IMR-90 (cell line): Measurements from ENCODE around the gene TNIP1. TPM values are rescaled to one million over a fixed set of nuclear protein-coding genes. Genes with fewer than 3 reads are reported as not detected.
A peak's percentile ranks its signal among the peaks of the same experiment; 100 is the strongest.

Experiments used
- ATAC-seq: fragments of 200-7000 bp; cut with Tn5 transposase; 2 replicates; pipeline ENCODE4 v1.9.1; 2020; ENCODE audit warnings: low read depth, mild to moderate bottlenecking, moderate library complexity
- BruUV-seq: library from RNA; stranded (reverse); fragments of 400-500 nt; replicated peaks from 2 replicates; lab custom pipeline; 2021; lab: Mats Ljungman, UMichigan
- CTCF ChIA-PET: fragments of 300-600 bp; formaldehyde crosslinking; extraction: SDS; loops from one replicate; lab custom pipeline; 2021; ENCODE audit warnings: antibody characterized with exemption; lab: Yijun Ruan, JAX
- POLR2A ChIA-PET: fragments of 300-600 bp; sonication (Branson Sonifier 250); formaldehyde crosslinking; loops from one replicate; lab custom pipeline; 2022; ENCODE audit warnings: antibody characterized with exemption; ENCODE audit not compliant: unreplicated experiment; lab: Charles Lee
- DNase-seq: peaks from one replicate; pipeline ENCODE4 v3.0.0; 2013
- H2AFZ ChIP-seq: replicated peaks from 2 replicates; pipeline ENCODE3; 2013; ENCODE audit warnings: low read length, mild to moderate bottlenecking; ENCODE audit not compliant: poor library complexity
- H2AK5ac ChIP-seq: 2 replicates; pipeline ENCODE4 v1.6.1; 2013; ENCODE audit warnings: low read depth, low read length, inconsistent platforms
- H2AK9ac ChIP-seq: replicated peaks from 2 replicates; pipeline ENCODE3; 2013; ENCODE audit warnings: mild to moderate bottlenecking, low read depth, low read length, moderate library complexity; ENCODE audit not compliant: poor library complexity
- H2BK120ac ChIP-seq: 2 replicates; pipeline ENCODE4 v1.6.1; 2013; ENCODE audit warnings: low read depth, low read length, inconsistent platforms
- H2BK15ac ChIP-seq: 3 replicates; pipeline ENCODE4 v1.6.1; 2013; ENCODE audit warnings: low read depth, low read length, inconsistent platforms
- H2BK20ac ChIP-seq: 2 replicates; pipeline ENCODE4 v1.6.1; 2013; ENCODE audit warnings: low read depth, mild to moderate bottlenecking, inconsistent platforms, low read length, moderate library complexity
- H2BK5ac ChIP-seq: 2 replicates; pipeline ENCODE4 v1.6.1; 2013; ENCODE audit warnings: mild to moderate bottlenecking, low read depth, low read length, inconsistent platforms; ENCODE audit not compliant: poor library complexity, severe bottlenecking
- H3K14ac ChIP-seq: replicated peaks from 2 replicates; pipeline ENCODE4 v1.6.1; 2013; ENCODE audit warnings: low read depth, low read length, inconsistent platforms
- H3K18ac ChIP-seq: 2 replicates; pipeline ENCODE4 v1.6.1; 2013; ENCODE audit warnings: low read depth, low read length, control low read depth
- H3K23ac ChIP-seq: 2 replicates; pipeline ENCODE4 v1.6.1; 2013; ENCODE audit warnings: low read depth, low read length, inconsistent platforms
- H3K27ac ChIP-seq: 2 replicates; pipeline ENCODE4 v1.5.1; 2013; ENCODE audit warnings: mild to moderate bottlenecking, control low read depth, low read length; ENCODE audit not compliant: insufficient read depth
- H3K27me3 ChIP-seq: 2 replicates; pipeline ENCODE4 v1.6.1; 2013; ENCODE audit warnings: low read length; ENCODE audit not compliant: control insufficient read depth, insufficient read depth
- H3K36me3 ChIP-seq: 2 replicates; pipeline ENCODE4 v1.6.1; 2013; ENCODE audit warnings: low read length, mixed read lengths; ENCODE audit not compliant: control insufficient read depth, insufficient read depth
- H3K4ac ChIP-seq: 2 replicates; pipeline ENCODE4 v1.6.1; 2013; ENCODE audit warnings: low read depth, low read length, inconsistent platforms
- H3K4me1 ChIP-seq: 2 replicates; pipeline ENCODE4 v1.6.1; 2013; ENCODE audit warnings: low read length, mixed read lengths; ENCODE audit not compliant: control insufficient read depth, insufficient read depth
- H3K4me2 ChIP-seq: 2 replicates; pipeline ENCODE4 v1.6.1; 2013; ENCODE audit warnings: low read depth, mild to moderate bottlenecking, control low read depth, low read length, moderate library complexity
- H3K4me3 ChIP-seq: 2 replicates; pipeline ENCODE4 v1.5.1; 2013; ENCODE audit warnings: low read depth, mild to moderate bottlenecking, control low read depth, low read length, moderate library complexity; ENCODE audit not compliant: insufficient read depth
- H3K56ac ChIP-seq: 2 replicates; pipeline ENCODE4 v1.6.1; 2013; ENCODE audit warnings: low read length, inconsistent platforms; ENCODE audit not compliant: insufficient read depth; ENCODE audit errors: extremely low read depth
- H3K79me1 ChIP-seq, 2 experiments: 2 replicates each; pipeline ENCODE4 v1.6.1; 2013; ENCODE audit warnings: low read length in 2 of 2, inconsistent platforms in 1 of 2, low read depth in 1 of 2
- H3K9ac ChIP-seq: 2 replicates; pipeline ENCODE4 v1.6.1; 2013; ENCODE audit warnings: low read depth, low read length, control low read depth
- H3K9me1 ChIP-seq: 2 replicates; pipeline ENCODE4 v1.6.1; 2013; ENCODE audit warnings: low read length, inconsistent platforms; ENCODE audit not compliant: insufficient read depth
- H3K9me3 ChIP-seq: 2 replicates; pipeline ENCODE4 v1.6.1; 2013; ENCODE audit warnings: low read length; ENCODE audit not compliant: control insufficient read depth, insufficient read depth
- H4K20me1 ChIP-seq: 2 replicates; pipeline ENCODE4 v1.6.1; 2013; ENCODE audit warnings: low read length, inconsistent platforms; ENCODE audit not compliant: insufficient read depth
- H4K5ac ChIP-seq: 2 replicates; pipeline ENCODE4 v1.6.1; 2013; ENCODE audit warnings: mild to moderate bottlenecking, low read depth, low read length, control low read depth
- H4K8ac ChIP-seq, 2 experiments: 2 replicates each; pipeline ENCODE4 v1.6.1; 2013; ENCODE audit warnings: low read depth in 2 of 2, low read length in 2 of 2, control low read depth in 1 of 2, inconsistent platforms in 1 of 2
- H4K91ac ChIP-seq: 2 replicates; pipeline ENCODE4 v1.6.1; 2013; ENCODE audit warnings: low read depth, low read length, inconsistent platforms; ENCODE audit not compliant: insufficient read depth
- CHD1 ChIP-seq: IDR thresholded peaks from 2 replicates; pipeline ENCODE4 v1.6.1; 2012; ENCODE audit warnings: low read depth, low read length, improper control_type of control experiment
- CTCF ChIP-seq: conservative IDR thresholded peaks from 2 replicates; pipeline ENCODE4 v1.5.1; 2012; ENCODE audit warnings: mild to moderate bottlenecking, low read depth, low read length, improper control_type of control experiment
- FOS ChIP-seq: fragments of 150-350 bp; IDR thresholded peaks from 2 replicates; pipeline ENCODE4 v1.6.1; 2016; ENCODE audit warnings: low read depth, low read length
- POLR2A ChIP-seq: IDR thresholded peaks from 2 replicates; pipeline ENCODE4 v1.6.1; 2012; ENCODE audit warnings: mild to moderate bottlenecking, low read depth, low read length
- RCOR1 ChIP-seq: IDR thresholded peaks from 2 replicates; pipeline ENCODE4 v1.6.1; 2012; ENCODE audit warnings: mild to moderate bottlenecking, low read length, improper control_type of control experiment; ENCODE audit not compliant: insufficient replicate concordance
- WGBS, 2 experiments: methylation state at CpG; one replicate each; pipeline versions ENCODE4 v1.1.5 to v1.1.7; 2013; ENCODE audit warnings: missing lambda C conversion rate in 2 of 2; ENCODE audit not compliant: insufficient read length in 1 of 2; ENCODE audit errors: extremely low coverage in 2 of 2; 5-methylcytosine and 5-hydroxymethylcytosine counted together
- dilution Hi-C: fragments of 300-500 bp; cut with HindIII; formaldehyde crosslinking; loops from one replicate; pipeline ENCODE4 v1.14.3; 2018; ENCODE audit warnings: low sequenced_read_pairs; ENCODE audit not compliant: unreplicated experiment
- in situ Hi-C: fragments of 300-500 bp; cut with MboI; formaldehyde crosslinking; loops from 3 replicates; pipeline ENCODE4 v1.14.3; 2019; ENCODE audit warnings: low sequenced_read_pairs, inconsistent platforms, mixed read lengths
- intact Hi-C: fragments of 100-400 bp; cut with micrococcal nuclease; formaldehyde crosslinking; loops from 2 replicates; pipeline ENCODE4 v1.10.0; 2022
- polyA plus RNA-seq, 3 experiments: library from polyadenylated mRNA; depleted of rRNA; stranded (reverse); fragments of >200 nt; gene quantifications; 2 replicates each; pipeline ENCODE4 v1.2.3, GENCODE V29; 2012; ENCODE audit warnings: low replicate concordance in 1 of 3
- total RNA-seq: library from RNA; depleted of rRNA; stranded (reverse); fragments of >200 nt; gene quantifications from 2 replicates; pipeline ENCODE4 v1.2.3, GENCODE V29; 2012

TNIP1 gene
- total and polyA plus RNA-seq, 2 of the 4 experiments (the other 2 are of a cell fraction) = 63.8 to 92.8 TPM

GRCh38 chr5:151030379-151030778 is 50.5 kb downstream of the TNIP1 start:
- Histone ChIP-seq H3K9me3 (no peaks in the 10 kb centered on the region), H3K4me3 (no peak overlapping the region), H2AK9ac (no peak overlapping the region), H3K36me3 (peaks cover 64% of the 10 kb centered on the region), H3K27me3 (no peaks in the 10 kb centered on the region), H4K8ac (no peak overlapping the region), H3K4me2 (no peak overlapping the region), H3K27ac (peak overlapping the region; percentile 12; the same call in 1 of the 2 replicates), H3K79me1 (peaks cover 5 to 14% of the 10 kb centered on the region in 2 experiments; a peak in 2 of 4 replicates), H2BK15ac (no peak overlapping the region), H3K56ac (no peak overlapping the region), H2AK5ac (no peak overlapping the region), H4K91ac (no peak overlapping the region), H2BK20ac (no peak overlapping the region), H4K5ac (no peak overlapping the region), H3K9ac (no peak overlapping the region), H2AFZ (no peak overlapping the region), H3K4me1 (peaks cover 4% of the 10 kb centered on the region; the same call in 1 of the 2 replicates), H3K23ac (no peak overlapping the region), H3K4ac (no peak overlapping the region), H2BK120ac (no peak overlapping the region), H3K14ac (no peak overlapping the region), H4K20me1 (peaks cover 4% of the 10 kb centered on the region), H3K18ac (no peak overlapping the region; the same call in 1 of the 2 replicates), H3K9me1 (peaks cover 33% of the 10 kb centered on the region), H2BK5ac (no peak overlapping the region)
- in situ Hi-C loops = no loop called here
- DNase-seq (no peak), ATAC-seq (peak; percentile 93)
- 45% methylated on average over 2 of the region's 4 CpGs; no CpG with 5 or more reads in 1 of the 2 experiments for WGBS, 2 experiments
- intact Hi-C loops = no loop called here
- TF ChIP-seq CHD1 (no peak), RCOR1 (no peak), POLR2A (no peak), FOS (no peak), CTCF (no peak)
- ChIA-PET POLR2A (no interaction called here), CTCF (interaction anchor here (0.8 to 1.3 kb wide), 2 partner anchors 9 to 85 kb away, joined by 3 to 4 read pairs; no protein-coding TSS in a partner anchor)
- BruUV-seq = no TSS peak
- dilution Hi-C loops = no loop called here
